Stimulated activated CD8-positive, alpha-beta memory T cell treated with anti-CD3 and anti-CD28 coated beads, Interleukin-7, amount 100 ng/mL, for 4 hours (primary cell): ENCODE data around the gene RRP36.
"Not testable (repeated sequence)": the region's sequence is repeated elsewhere in the genome, so short reads cannot be mapped to it uniquely, and the experiment has no call there.

ENCODE experiments used
- DNase-seq, 2 donors: peaks; one replicate each; pipeline ENCODE4 v3.0.0-alpha.2; 2020; ENCODE audit warnings: low read depth in 2 of 2

RRP36 gene

DNA sequence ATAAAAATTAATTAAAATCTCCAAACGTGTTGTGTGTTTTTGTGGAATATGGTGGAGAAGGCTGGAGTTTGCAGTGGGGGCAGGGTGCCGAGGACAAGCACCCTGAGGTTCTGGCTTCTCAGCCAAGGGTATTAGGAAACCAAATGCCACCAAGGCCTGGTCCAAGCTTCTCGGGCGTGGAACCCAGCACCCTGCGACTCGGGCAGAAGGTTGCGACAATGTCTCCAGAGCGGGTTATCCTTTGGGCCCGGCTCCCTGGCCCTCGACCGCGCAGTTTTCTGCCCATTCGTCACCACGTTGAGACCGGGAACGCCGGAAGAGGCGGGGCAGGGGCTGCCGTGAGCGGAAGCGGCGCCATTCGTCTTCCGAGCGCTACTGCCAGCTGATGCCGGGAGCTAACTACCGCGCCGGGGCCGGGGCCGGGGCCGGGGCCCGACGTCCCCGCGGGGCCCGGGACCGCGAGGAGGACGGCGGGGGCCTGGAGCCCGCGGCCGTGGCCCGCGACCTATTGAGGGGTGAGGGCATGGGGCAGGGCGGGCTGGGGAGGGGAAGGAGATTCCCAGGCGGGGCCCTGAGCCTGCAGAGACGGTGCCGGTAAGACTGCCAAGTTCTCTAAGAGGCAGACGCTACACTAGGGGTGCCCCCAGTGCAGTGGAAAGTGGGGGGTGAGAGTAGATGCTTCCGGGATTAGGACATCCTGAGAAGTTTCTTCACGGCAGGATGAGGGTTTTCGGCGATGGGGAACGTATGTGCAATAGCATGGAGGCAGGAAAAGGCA lies at the start of gene RRP36:
Gene RRP36 (plus strand): TSS at position 354 of the 778 bp plus-strand sequence. CDS start 32 bp downstream, at position 386.
- peak; percentile 38 to 59 for DNase-seq

DNA sequence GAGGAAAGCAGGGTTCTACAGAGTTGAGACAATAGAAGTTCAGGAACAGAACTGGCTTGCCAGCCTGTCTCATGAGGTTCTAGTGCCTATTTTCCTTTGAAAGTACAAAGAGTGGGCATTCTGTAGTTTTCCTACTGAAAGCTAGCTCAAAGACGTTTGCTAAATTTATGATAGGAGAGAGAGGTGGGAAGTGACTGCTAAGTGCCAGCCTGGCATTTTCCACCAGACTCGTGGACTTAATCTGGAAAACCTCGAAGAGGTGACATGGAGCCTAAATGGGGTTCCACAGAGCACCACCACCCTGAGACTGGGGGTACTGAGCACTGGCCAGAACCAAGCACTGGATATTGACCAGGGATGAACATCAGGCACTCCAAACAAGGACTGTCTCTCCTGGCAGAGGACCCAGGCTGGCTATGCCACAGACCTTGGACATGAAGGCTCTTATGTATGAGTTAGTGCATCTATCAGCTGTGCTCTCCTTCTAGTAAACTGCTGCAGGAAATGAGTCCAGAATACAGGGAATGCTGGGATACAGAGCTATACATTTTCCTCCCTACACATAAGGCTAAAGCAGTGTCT lies 49.6 kb upstream of the RRP36 start:
- no peak for DNase-seq

- no peak for DNase-seq
Observed at GRCh38 chr6:42973926-42974325, 47.5 kb upstream of the RRP36 start.

DNA sequence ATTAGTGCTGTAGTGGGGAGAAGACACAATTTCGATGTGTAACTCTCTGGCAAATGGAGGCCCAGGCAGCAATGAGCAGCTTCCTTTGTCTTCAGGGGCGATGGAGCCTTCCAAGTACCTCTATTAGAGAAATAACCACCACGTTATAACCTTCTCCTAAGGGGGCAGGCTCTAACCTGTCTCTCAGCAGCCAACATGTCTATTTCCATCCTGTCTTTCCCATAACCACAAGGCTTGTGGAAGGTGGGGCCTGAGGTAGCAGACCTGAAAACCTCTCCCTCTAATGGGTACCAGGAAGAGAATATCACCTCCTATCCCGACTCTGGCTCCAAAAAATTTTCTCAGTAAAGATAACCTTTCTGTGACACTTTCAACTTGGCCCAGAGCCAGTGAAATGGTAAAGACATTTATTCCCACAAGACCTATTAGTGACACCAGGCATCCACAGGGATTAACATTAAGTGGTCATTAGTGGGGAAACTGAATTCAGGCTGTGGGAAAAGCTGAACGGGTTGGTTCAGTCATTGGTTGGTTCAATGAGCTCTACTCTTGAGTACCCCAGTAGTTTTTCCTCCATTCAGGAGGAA lies 46.4 kb upstream of the RRP36 start:
- DNase-seq = no peak

GRCh38 chr6:42978487-42978838 lies 43.0 kb upstream of the RRP36 start:
- no peak for DNase-seq

GRCh38 chr6:42978839-42979522 lies 42.4 kb upstream of the RRP36 start, which contains the start of gene PEX6:
PEX6 (minus strand) TSS chr6:42979181; CDS start chr6:42979150, 31 bp downstream.
- peak; percentile 85 to 91 for DNase-seq

- no peak for DNase-seq
Observed at GRCh38 chr6:42979523-42980177, 41.8 kb upstream of the RRP36 start.

- no peak for DNase-seq
Observed at GRCh38 chr6:42981836-42982235, 39.6 kb upstream of the RRP36 start.

GRCh38 chr6:42984001-42984923 lies 37.2 kb upstream of the RRP36 start, which contains the start of gene PPP2R5D:
PPP2R5D (plus strand) TSS chr6:42984570; CDS start chr6:42984678, 108 bp downstream.
- peak; percentile 95 to 97 for DNase-seq

GRCh38 chr6:42984924-42985475 lies 36.4 kb upstream of the RRP36 start:
- no peak for DNase-seq

GRCh38 chr6:42987533-42988451 lies 33.6 kb upstream of the RRP36 start:
- no peak for DNase-seq

- DNase-seq = no peak
Observed at GRCh38 chr6:42988486-42989020, 32.9 kb upstream of the RRP36 start.

DNA sequence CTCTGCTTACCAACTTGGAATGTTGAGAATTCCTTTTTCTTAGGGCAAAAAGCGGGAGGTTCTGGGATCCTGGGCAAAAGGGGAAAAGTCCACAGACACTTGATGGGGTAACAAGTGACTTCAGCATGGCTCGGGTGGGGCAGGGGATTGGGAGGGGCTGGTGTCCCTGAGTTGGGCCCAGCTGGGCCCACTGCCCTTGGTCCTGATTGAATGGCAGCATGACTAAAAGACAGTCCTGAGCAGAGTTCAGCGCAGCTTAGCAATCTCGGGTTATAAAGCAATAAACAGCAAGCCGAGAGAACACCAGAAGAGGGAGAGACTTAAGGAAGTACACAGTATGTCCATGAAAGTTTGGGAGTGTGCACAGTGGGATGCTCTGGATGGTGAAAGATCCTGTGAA lies 31.5 kb upstream of the RRP36 start:
- DNase-seq = no peak

- no peak for DNase-seq
Observed at GRCh38 chr6:42993445-42993844, 28.0 kb upstream of the RRP36 start.

DNA sequence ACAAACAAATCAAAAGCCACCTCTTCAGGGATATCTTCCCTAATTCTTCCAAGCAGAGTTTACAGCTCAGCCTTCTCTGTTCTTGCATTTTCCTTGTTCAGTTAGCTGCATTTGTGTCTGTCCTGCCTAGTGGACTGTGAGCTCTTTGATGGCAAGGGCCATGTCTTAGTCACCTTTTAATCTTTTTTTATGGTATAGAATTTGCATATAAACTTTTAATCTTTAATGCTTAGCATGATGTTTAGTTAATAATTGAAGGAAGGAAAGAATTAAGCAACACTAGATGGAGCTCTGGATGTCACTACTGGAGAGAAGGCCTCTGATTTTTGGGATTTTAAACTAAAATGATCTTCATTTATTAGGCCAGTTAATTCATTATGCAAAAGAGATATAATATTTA lies 24.9 kb upstream of the RRP36 start:
- DNase-seq = no peak

GRCh38 chr6:42998205-42998604 lies 23.2 kb upstream of the RRP36 start:
- not testable (repeated sequence) for DNase-seq

- DNase-seq = no peak
Observed at GRCh38 chr6:43001843-43002242, 19.6 kb upstream of the RRP36 start.

GRCh38 chr6:43005844-43006243 lies 15.6 kb upstream of the RRP36 start:
- no peak for DNase-seq

- no peak for DNase-seq
Observed at GRCh38 chr6:43006251-43006650, 15.2 kb upstream of the RRP36 start.
